ENCODE results near the gene CYP27B1.

- peak in 3 of 11 experiments; percentile 21 to 32 (median 27) for TF ChIP-seq CTCF (IDR thresholded peaks at IDR 0.05 in 8 of 11, conservative IDR thresholded peaks at IDR 0.05 in 3 of 11)
- no peak for TF ChIP-seq POLR2A (IDR thresholded peaks at IDR 0.05)
- peak; percentile 24 to 74 (median 27) for TF ChIP-seq POLR2AphosphoS5 (IDR thresholded peaks at IDR 0.05)
Observed at GRCh38 chr12:57726884-57727757, 39.8 kb downstream of the CYP27B1 start.
